Psoas muscle (tissue), 8 donors: ENCODE results near the gene ACSM6. TPM values are rescaled to one million over a fixed set of nuclear protein-coding genes. Genes with fewer than 3 reads are reported as not detected.

ENCODE experiments used
- ATAC-seq, 4 donors: fragments of 200-7000 bp; cut with Tn5 transposase; one replicate each; pipeline ENCODE4 v1.9.1; 2020; ENCODE audit warnings: moderate library complexity in 3 of 4, mild to moderate bottlenecking in 2 of 4
- DNase-seq, 2 donors: peaks; one replicate each; pipeline ENCODE4 v3.0.0-alpha.2; 2020
- H3K27ac ChIP-seq: fragments of 200-600 bp; one replicate; pipeline ENCODE4 v1.8.0; 2022
- H3K27me3 ChIP-seq, 3 donors: fragments of 200-600 bp in 1 of 3; one replicate each; pipeline versions ENCODE4 v1.6.1 to v1.8.0; 2013 to 2022; ENCODE audit warnings: low read length in 2 of 3, mild to moderate bottlenecking in 2 of 3, moderate library complexity in 1 of 3; ENCODE audit not compliant: insufficient read depth in 3 of 3
- H3K36me3 ChIP-seq, 2 donors: fragments of 200-600 bp in 1 of 2; one replicate each; pipeline versions ENCODE4 v1.6.1 to v1.8.0; 2013 to 2022; ENCODE audit warnings: low read depth in 1 of 2, mild to moderate bottlenecking in 1 of 2, moderate library complexity in 1 of 2; ENCODE audit not compliant: insufficient read depth in 1 of 2
- H3K4me1 ChIP-seq: fragments of 200-600 bp; one replicate; pipeline ENCODE4 v1.8.0; 2022
- H3K4me3 ChIP-seq: fragments of 200-600 bp; one replicate; pipeline ENCODE4 v1.8.0; 2022; ENCODE audit warnings: mild to moderate bottlenecking
- H3K9me3 ChIP-seq: fragments of 200-600 bp; one replicate; pipeline ENCODE4 v1.8.0; 2022
- WGBS, 3 donors: extraction: QIAGEN DNeasy Blood & Tissue Kit; methylation state at CpG; one replicate each; pipeline versions ENCODE4 v1.1.6 to v1.1.7; 2013; 5-methylcytosine and 5-hydroxymethylcytosine counted together
- intact Hi-C, 2 donors: fragments of 100-400 bp; cut with DNase I; formaldehyde crosslinking; loops; one replicate each; pipeline versions ENCODE4 v1.11.0 to v1.14.2; 2022
- polyA plus RNA-seq, 3 donors: library from polyadenylated mRNA; stranded (reverse); fragments of 200-250 nt; gene quantifications; one replicate each; pipeline ENCODE4 v1.2.3, GENCODE V29; 2013
- total RNA-seq, 4 donors: library from RNA; stranded (reverse); fragmentation: NEBNext Ultra II Directional in 2 of 4; extraction: Animal tissue kit (Norgen Biotek cat#: 25700) in 2 of 4; gene quantifications; one replicate each; pipeline versions ENCODE4 v1.2.1 to v1.2.4, GENCODE V29; 2021 to 2023
- TF ChIP-seq, protein P1 (sequence below): fragments of 200-600 bp; IDR thresholded peaks from one replicate; pipeline ENCODE4 v1.8.0; 2022; ENCODE audit warnings: antibody characterized with exemption
- donor health status: healthy with polysubstance abuse.
- donor health status: DM: no; HTN: no; CAD: no; lungs with moderate emphysema.
- donor health status: Bipolar disorder and iron deficiency.
- donor health status: healthy.
- donor health status: DM: yes; HTN: yes; CAD: no.
- donor health status: DM: no; HTN: no; CAD: no.
- donor health status: DM: no; HTN: no; CAD: no.
- donor health status: DM: yes; HTN: yes; CAD: no.

The ACSM6 gene
- total and polyA plus RNA-seq, 7 donors: not detected

GRCh38 chr10:95181726-95182125 is 12.3 kb upstream of the ACSM6 start:
- Histone ChIP-seq H3K4me1 (peaks cover 4% of the 10 kb centered on the region), H3K9me3 (peaks cover under 1% of the 10 kb centered on the region), H3K36me3 (no peaks in the 10 kb centered on the region), H3K4me3 (no peak overlapping the region), H3K27me3 (no peaks in the 10 kb centered on the region), H3K27ac (no peak overlapping the region)
- no peak for DNase-seq
- ATAC-seq: no peak
- WGBS, 3 donors: 41 to 75% (median 54%) methylated on average over 2 of the region's 2 CpGs
- intact Hi-C loops: loop anchor here in 1 of 2 donors (5.0 kb wide), 1 partner anchor 56 kb away; no protein-coding TSS in a partner anchor
- TF ChIP-seq, protein P1, sequence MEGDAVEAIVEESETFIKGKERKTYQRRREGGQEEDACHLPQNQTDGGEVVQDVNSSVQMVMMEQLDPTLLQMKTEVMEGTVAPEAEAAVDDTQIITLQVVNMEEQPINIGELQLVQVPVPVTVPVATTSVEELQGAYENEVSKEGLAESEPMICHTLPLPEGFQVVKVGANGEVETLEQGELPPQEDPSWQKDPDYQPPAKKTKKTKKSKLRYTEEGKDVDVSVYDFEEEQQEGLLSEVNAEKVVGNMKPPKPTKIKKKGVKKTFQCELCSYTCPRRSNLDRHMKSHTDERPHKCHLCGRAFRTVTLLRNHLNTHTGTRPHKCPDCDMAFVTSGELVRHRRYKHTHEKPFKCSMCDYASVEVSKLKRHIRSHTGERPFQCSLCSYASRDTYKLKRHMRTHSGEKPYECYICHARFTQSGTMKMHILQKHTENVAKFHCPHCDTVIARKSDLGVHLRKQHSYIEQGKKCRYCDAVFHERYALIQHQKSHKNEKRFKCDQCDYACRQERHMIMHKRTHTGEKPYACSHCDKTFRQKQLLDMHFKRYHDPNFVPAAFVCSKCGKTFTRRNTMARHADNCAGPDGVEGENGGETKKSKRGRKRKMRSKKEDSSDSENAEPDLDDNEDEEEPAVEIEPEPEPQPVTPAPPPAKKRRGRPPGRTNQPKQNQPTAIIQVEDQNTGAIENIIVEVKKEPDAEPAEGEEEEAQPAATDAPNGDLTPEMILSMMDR: no peak

GRCh38 chr10:95183271-95184230 is 10.5 kb upstream of the ACSM6 start:
- H3K36me3 ChIP-seq: no peaks in the 10 kb centered on the region
- intact Hi-C loops: loop anchor here in 1 of 2 donors (5.0 kb wide), 1 partner anchor 54 kb away; no protein-coding TSS in a partner anchor
- peak; percentile 94 to 99 (median 98) for ATAC-seq
- TF ChIP-seq, protein P1: peak; percentile 87
- H3K27ac ChIP-seq: peak overlapping the region; percentile 50
- H3K27me3 ChIP-seq: no peaks in the 10 kb centered on the region
- peak overlapping the region; percentile 72 for H3K4me3 ChIP-seq
- no peaks in the 10 kb centered on the region for H3K9me3 ChIP-seq
- DNase-seq: peak; percentile 87 to 90
- H3K4me1 ChIP-seq: peaks cover 4% of the 10 kb centered on the region
- 6 to 7% (median 7%) methylated on average over 69 to 85 of the region's 85 CpGs for WGBS, 3 donors

DNA sequence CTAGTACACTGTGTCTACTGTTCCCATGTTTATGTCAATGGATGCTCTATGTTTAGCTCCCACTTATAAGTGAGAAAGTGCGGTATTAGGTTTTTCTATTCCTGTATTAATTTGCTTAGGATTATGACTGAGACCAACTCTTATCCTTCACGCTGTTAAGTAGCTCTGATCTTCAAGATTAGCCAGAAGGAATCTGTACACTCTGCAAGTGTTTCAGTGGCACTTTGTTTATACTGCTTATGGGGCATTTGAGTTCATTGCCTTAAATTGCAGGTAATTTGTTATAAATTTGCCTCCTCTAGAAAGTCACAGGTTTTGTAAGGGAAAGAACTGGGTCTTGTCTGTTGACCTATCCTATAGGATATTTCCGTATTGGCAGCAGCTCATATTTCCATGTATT is 6.4 kb upstream of the ACSM6 start:
- no peaks in the 10 kb centered on the region for H3K9me3 ChIP-seq
- peaks cover 4% of the 10 kb centered on the region for H3K4me1 ChIP-seq
- DNase-seq (no peak), ATAC-seq (no peak)
- intact Hi-C loops: no loop called here
- TF ChIP-seq, protein P1: no peak
- H3K4me3 ChIP-seq: no peak overlapping the region
- no peaks in the 10 kb centered on the region for H3K36me3 ChIP-seq
- WGBS, 3 donors: 86 to 91% (median 91%) methylated on average over 3 of the region's 3 CpGs
- H3K27ac ChIP-seq: no peak overlapping the region
- H3K27me3 ChIP-seq: no peaks in the 10 kb centered on the region

GRCh38 chr10:95188593-95188992 is 5.4 kb upstream of the ACSM6 start:
- Histone ChIP-seq H3K27me3 (no peaks in the 10 kb centered on the region), H3K36me3 (no peaks in the 10 kb centered on the region), H3K27ac (no peak overlapping the region), H3K9me3 (no peaks in the 10 kb centered on the region), H3K4me3 (no peak overlapping the region), H3K4me1 (no peaks in the 10 kb centered on the region)
- DNase-seq: no peak
- intact Hi-C loops: no loop called here
- no peak for ATAC-seq
- TF ChIP-seq, protein P1: no peak
